ENCODE measurements around the gene LPAR3.
A peak's percentile ranks its signal among the peaks of the same experiment; 100 is the strongest.

LPAR3 gene

GRCh38 chr1:84899969-84900368 lies 7.0 kb upstream of the LPAR3 start:
- DNase-seq, result no peak

- DNase-seq, result no peak
These were observed 3.3 kb upstream of the LPAR3 start for GRCh38 chr1:84896279-84896678.

GRCh38 chr1:84890566-84890965 lies 2.4 kb downstream of the LPAR3 start:
- DNase-seq, result no peak

- DNase-seq, result no peak
These were observed 3.6 kb downstream of the LPAR3 start for GRCh38 chr1:84889437-84889836.

DNA sequence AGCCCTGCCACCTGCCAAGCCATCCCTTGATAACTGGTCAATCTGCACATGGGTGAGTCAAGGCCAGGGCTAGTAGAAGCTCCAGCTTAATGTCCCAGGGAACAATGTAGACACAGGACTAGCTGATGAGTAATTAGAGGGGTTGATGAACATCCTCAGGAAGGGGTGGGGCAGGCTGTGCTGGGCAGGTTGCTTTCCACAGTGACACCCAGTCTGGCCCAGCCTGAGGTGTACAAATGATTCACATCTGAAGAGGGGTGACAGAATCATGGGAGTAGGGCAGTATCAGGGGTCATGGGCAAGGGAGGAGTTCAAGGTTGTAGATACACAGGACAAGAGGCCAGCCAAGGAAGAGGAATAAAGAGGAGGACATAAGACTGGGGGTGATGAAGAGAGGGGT lies 4.3 kb downstream of the LPAR3 start:
- no peak for DNase-seq

GRCh38 chr1:84887261-84887934 lies 5.6 kb downstream of the LPAR3 start:
- DNase-seq, result no peak

DNA sequence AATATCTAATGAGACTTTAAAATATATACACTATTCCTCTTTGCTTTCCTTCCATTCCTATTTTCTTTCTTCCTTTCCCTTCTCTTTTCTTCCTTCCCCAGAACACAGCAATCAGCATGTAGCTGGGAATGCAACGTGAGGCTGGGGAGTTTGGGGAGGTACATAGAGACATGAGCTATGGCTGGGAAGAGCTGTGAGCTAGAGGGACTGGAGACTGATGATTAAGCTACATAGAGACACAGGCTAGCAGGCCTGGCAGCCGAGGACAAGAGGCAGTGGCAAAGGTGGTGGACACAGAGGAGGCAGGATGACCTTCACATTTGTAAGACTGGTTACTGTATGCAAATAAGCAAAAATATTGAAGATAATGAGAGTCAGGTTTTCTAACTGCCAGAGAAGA lies 7.5 kb downstream of the LPAR3 start:
- DNase-seq, result no peak

- DNase-seq, result no peak
These were observed 8.2 kb downstream of the LPAR3 start for GRCh38 chr1:84884671-84885389.

- no peak for DNase-seq
These were observed 9.7 kb downstream of the LPAR3 start for GRCh38 chr1:84883286-84883685.

- DNase-seq, result no peak
These were observed 15.4 kb downstream of the LPAR3 start for GRCh38 chr1:84877592-84877991.

GRCh38 chr1:84876353-84876752 lies 16.7 kb downstream of the LPAR3 start:
- no peak for DNase-seq

DNA sequence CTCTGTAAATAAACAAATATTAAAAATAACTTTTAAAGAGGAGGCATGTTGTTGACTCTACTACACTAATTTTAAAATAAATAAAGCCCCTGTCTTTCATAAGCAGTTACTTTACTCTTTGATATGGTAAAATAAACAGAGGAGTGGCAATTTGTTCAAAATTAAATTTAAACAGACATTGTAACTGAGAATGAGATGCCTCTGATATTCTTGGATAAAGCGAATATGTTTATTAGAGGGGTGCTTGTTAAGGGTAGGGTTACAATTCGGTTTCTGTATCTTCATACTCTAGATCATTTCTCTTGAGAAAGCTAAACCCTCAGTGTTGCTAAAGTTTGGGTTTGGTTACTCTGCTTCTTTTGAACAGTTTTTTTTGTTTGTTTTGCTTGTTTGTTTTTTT lies 19.6 kb downstream of the LPAR3 start:
- DNase-seq, result no peak

DNA sequence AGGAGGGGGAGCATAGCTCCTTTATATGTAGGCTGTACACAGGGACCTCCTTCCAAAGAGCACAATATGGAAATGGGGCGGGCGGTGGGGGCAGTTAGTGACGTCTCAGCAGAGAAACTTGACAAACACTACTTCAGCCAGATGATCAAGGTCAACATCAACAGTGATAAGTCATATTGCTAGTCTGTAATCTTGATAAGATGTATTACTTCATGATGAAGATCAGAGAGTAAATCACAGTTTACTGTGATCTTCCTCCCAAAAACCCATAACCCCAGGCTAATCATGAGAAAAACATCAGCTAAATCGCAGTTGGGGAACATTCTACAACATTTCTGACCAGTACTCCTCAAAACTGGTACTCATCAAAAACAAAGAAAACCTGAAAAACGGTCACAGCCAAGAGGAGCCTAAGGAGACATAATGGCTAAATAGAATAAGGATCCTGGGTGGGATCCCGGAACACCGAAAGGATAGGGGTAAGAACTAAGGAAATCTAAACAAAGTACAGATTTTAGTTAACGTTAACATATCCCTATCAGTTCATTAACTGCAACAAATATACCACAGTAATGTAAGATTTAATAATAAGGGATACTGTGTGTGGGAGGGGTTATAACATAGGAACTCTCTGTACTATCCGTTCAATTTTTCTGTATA lies 20.2 kb downstream of the LPAR3 start:
- DNase-seq, result no peak

DNA sequence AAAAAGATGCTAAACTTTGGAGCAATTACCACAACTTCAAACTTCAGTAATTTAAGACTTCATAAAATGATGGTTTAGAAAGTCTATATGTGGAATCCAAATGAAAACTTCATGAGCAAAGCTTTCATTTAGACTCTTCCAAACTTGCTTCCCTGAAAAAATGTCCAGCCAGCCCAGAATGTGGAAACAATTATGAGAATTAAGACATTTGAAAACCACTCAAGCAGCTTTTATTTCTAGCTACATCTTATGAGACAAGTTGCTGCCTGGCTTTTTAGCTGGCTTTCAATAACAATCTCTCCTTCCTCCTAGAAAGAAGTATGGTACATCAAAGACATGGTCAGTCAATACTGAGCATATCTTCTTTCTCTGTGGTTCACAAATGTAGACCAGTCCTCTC lies 21.8 kb downstream of the LPAR3 start:
- no peak for DNase-seq

DNA sequence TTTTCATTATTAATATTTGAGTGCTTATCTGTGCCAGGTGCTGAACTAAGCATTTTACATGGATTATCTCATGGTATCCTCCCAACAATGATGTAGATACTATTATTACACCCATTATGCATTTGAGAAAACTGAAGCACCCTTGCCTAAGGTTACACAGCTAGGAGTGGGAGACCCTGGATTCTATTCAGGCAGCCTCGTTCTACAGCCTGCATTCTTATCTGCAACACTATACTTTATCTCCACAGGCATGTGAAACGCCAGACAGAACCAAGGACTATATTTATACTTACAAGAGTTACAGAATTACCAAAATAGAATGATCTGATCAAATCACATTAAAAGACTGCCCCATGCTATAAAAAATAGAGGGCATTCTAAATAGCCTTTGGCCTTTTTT lies 22.4 kb downstream of the LPAR3 start:
- no peak for DNase-seq

DNA sequence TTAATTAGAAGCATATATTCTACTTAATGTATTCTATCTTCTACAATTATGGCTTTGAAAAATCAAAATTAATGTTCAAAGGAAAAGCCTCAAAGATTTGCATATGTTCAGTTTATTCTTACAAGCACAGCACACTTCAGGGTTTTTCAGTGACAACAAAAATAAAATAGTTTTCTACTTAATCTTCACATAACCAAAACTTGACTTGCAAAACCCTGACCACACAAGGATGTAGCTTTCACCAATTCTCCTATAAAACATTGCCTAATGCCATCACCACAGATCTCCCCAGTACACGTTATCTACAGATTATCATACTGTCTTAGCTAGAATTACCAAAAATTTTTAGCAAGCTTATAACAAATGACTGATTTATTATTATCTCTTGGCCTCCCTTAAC lies 23.3 kb downstream of the LPAR3 start:
- DNase-seq, result no peak

GRCh38 chr1:84862810-84863251 lies 30.2 kb downstream of the LPAR3 start:
- DNase-seq, result peak; percentile 25 to 44

- no peak for DNase-seq
These were observed 30.9 kb downstream of the LPAR3 start for GRCh38 chr1:84861988-84862644.

DNA sequence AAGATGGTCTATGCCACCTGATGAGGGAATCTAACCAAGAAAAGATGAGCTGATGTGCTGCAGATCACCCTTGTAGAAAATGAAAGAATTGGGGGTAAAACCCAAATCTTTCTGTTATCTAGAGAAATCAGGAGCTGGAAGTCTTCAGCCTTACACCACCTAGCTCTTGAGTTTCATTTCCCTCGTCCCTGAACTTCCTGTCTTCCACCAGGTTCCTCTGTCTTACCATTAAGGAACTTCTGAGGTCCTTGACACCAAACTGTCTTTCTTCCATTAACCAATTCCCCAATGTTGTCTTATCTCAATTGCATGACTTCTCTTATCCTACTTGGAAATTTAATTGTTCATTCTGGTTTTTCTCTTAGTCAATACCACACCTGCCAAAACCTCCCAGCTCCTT lies 31.5 kb downstream of the LPAR3 start:
- DNase-seq, result no peak

DNA sequence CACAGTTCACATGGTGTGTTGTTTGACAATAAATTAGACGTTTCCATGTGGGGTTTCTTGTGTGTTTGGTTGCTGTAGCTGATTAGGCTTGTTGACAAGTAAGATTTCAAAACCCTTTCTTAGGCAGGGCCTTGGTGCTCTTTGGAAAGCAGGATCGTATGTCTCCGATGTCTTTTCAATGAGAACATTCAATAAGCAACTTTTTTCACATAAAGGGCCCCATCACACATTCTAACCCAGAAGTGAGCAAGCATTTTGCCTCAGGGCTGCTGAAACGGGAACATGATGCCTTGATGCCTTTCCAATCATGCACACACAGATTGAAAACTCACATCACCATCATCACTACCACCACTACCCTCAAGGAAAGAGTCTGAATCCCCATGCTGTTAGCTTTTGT lies 33.1 kb downstream of the LPAR3 start:
- no peak for DNase-seq

GRCh38 chr1:84857906-84858305 lies 35.1 kb downstream of the LPAR3 start:
- no peak for DNase-seq

DNA sequence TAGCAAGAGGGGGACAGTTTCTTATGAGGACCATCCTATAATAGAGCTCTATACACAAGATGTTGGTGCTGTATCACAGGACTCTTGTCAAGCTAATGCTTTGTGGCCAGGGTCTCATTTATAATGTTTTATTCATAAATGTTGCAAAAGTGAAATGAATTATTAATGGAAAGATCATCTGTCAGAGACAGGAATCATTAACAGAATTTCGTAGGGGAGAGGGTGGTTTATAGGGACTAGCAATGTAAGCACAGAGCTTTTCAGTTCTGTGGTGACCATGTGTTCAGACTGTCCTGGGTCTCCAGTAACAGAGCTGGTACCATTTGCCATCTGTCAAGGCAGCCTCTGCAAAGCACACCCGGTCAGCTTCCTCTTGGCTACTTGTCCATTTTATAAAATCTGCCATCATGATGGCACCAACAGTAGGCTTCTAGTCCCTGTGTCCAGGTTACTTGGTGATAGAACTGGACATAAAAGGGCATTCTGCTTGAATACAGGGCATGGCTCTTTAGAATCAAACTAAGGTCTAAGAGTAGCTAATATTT lies 36.2 kb downstream of the LPAR3 start:
- DNase-seq, result no peak

All from activated CD4-positive, alpha-beta T cell treated with anti-CD3 and anti-CD28 coated beads, Interleukin-2, amount 50 U/mL, for 48 hours (primary cell).